ENCODE results near the gene SMIM28.

SMIM28 gene

GRCh38 chr6:138374815-138375214 lies 2.9 kb upstream of the SMIM28 start:
- no peak overlapping the region for H3K27ac ChIP-seq (ENCODE audit: low read depth, low read length)
- H3F3A ChIP-seq (ENCODE audit: insufficient read depth): no peaks in the 10 kb centered on the region
- no peak overlapping the region for H3K4me3 ChIP-seq (ENCODE audit: insufficient read depth, low read length, poor library complexity, severe bottlenecking)
- H3K9ac ChIP-seq (ENCODE audit: low read length): no peak overlapping the region
- no peaks in the 10 kb centered on the region for H3K36me3 ChIP-seq (ENCODE audit: low read length)
- H3K4me2 ChIP-seq (ENCODE audit: low read depth, low read length, poor library complexity, severe bottlenecking): no peak overlapping the region
- H3K9me2 ChIP-seq (replicated peaks; ENCODE audit: insufficient read depth, low read length): no peaks in the 10 kb centered on the region
- no peaks in the 10 kb centered on the region for H3K79me2 ChIP-seq (ENCODE audit: insufficient read depth, low read length)
- H4K20me1 ChIP-seq (ENCODE audit: low read depth, low read length): no peaks in the 10 kb centered on the region
- H3K9me3 ChIP-seq (ENCODE audit: insufficient read depth, low read length): no peaks in the 10 kb centered on the region
- H2AFZ ChIP-seq (ENCODE audit: low read depth, low read length, severe bottlenecking): no peak overlapping the region
- TF ChIP-seq EZH2phosphoT487 (conservative IDR thresholded peaks at IDR 0.05; ENCODE audit: low read length) (no peak), CTCF (IDR thresholded peaks at IDR 0.05; ENCODE audit: insufficient read depth, low read length, poor library complexity, severe bottlenecking) (no peak)
- H3K27me3 ChIP-seq (ENCODE audit: low read length): no peaks in the 10 kb centered on the region

DNA sequence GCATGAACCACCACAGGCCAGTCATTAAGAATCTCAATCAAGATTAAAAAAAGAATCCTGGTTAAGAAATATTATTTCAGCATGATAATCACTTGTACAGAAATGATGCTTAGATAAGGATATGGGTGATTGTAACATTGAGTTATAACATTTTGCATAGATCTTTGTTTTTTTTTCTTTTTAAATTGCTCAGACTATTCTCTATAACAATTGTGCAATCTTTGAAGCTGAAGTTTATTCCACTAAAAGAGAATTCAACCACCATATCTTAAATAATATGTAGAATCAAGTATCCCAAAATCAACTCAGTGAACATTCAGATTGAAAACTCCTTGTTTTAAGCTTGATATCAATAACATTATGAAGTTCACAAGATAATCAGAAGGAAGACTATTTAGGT lies 663 bp upstream of the SMIM28 start:
- Histone ChIP-seq H3K4me3 (ENCODE audit: insufficient read depth, low read length, poor library complexity, severe bottlenecking) (no peak overlapping the region), H3F3A (ENCODE audit: insufficient read depth) (no peaks in the 10 kb centered on the region), H3K27me3 (ENCODE audit: low read length) (no peaks in the 10 kb centered on the region), H3K9ac (ENCODE audit: low read length) (no peak overlapping the region), H3K9me2 (replicated peaks; ENCODE audit: insufficient read depth, low read length) (no peaks in the 10 kb centered on the region), H3K9me3 (ENCODE audit: insufficient read depth, low read length) (no peaks in the 10 kb centered on the region), H3K79me2 (ENCODE audit: insufficient read depth, low read length) (no peaks in the 10 kb centered on the region), H3K36me3 (ENCODE audit: low read length) (no peaks in the 10 kb centered on the region), H4K20me1 (ENCODE audit: low read depth, low read length) (no peaks in the 10 kb centered on the region), H3K27ac (ENCODE audit: low read depth, low read length) (no peak overlapping the region), H2AFZ (ENCODE audit: low read depth, low read length, severe bottlenecking) (no peak overlapping the region), H3K4me2 (ENCODE audit: low read depth, low read length, poor library complexity, severe bottlenecking) (no peak overlapping the region)
- TF ChIP-seq EZH2phosphoT487 (conservative IDR thresholded peaks at IDR 0.05; ENCODE audit: low read length) (no peak), CTCF (IDR thresholded peaks at IDR 0.05; ENCODE audit: insufficient read depth, low read length, poor library complexity, severe bottlenecking) (no peak)

DNA sequence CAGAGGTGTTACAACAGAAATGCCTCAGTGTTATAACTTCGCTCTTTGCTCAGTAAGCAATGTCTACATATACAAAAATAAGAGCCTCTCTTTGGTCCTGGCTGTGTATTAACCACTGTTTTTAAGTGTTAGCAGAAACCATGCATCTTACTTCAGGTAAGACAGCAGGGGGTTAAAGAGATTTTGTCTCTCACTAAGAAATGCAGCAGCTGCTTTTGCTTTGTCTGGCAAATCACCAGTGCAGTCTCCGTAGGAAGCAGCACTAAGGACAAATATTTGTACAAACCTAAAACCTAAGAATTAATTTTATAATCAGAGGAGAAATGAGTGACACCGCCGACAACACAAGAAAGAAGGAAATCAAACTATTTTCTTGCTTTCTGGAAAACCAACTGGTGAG lies 758 bp downstream of the SMIM28 start:
- Histone ChIP-seq H3K4me3 (ENCODE audit: insufficient read depth, low read length, poor library complexity, severe bottlenecking) (no peak overlapping the region), H3K36me3 (ENCODE audit: low read length) (no peaks in the 10 kb centered on the region), H3K9ac (ENCODE audit: low read length) (no peak overlapping the region), H3K27me3 (ENCODE audit: low read length) (no peaks in the 10 kb centered on the region), H3K9me2 (replicated peaks; ENCODE audit: insufficient read depth, low read length) (no peaks in the 10 kb centered on the region), H4K20me1 (ENCODE audit: low read depth, low read length) (no peaks in the 10 kb centered on the region), H3K9me3 (ENCODE audit: insufficient read depth, low read length) (no peaks in the 10 kb centered on the region), H3K4me2 (ENCODE audit: low read depth, low read length, poor library complexity, severe bottlenecking) (no peak overlapping the region), H3K79me2 (ENCODE audit: insufficient read depth, low read length) (no peaks in the 10 kb centered on the region), H3F3A (ENCODE audit: insufficient read depth) (no peaks in the 10 kb centered on the region), H3K27ac (ENCODE audit: low read depth, low read length) (no peak overlapping the region), H2AFZ (ENCODE audit: low read depth, low read length, severe bottlenecking) (no peak overlapping the region)
- TF ChIP-seq CTCF (IDR thresholded peaks at IDR 0.05; ENCODE audit: insufficient read depth, low read length, poor library complexity, severe bottlenecking) (no peak), EZH2phosphoT487 (conservative IDR thresholded peaks at IDR 0.05; ENCODE audit: low read length) (no peak)

All from SU-DHL-6 (cell line).